DND-41 (cell line): Measurements from ENCODE around the gene RFC5.

ENCODE experiments used
- ATAC-seq: fragments of 200-7000 bp; cut with Tn5 transposase; 3 replicates; pipeline ENCODE4 v1.9.1; 2021; ENCODE audit warnings: low read depth; ENCODE audit not compliant: insufficient read depth
- DNase-seq: peaks from one replicate; pipeline ENCODE4 v3.0.0-alpha.2; 2020
- H2AFZ ChIP-seq: 2 replicates; pipeline ENCODE4 v1.6.0; 2012; ENCODE audit warnings: low read depth, low read length
- H3K27ac ChIP-seq: 2 replicates; pipeline ENCODE4 v1.5.1; 2012; ENCODE audit warnings: low read length, inconsistent platforms
- H3K27me3 ChIP-seq: fragments of 200-600 bp; sonication (generic); 2 replicates; pipeline ENCODE4 v1.6.0; 2012; ENCODE audit warnings: low read length, mild to moderate bottlenecking, inconsistent platforms; ENCODE audit not compliant: insufficient read depth, poor library complexity
- H3K36me3 ChIP-seq: 2 replicates; pipeline ENCODE4 v1.5.1; 2012; ENCODE audit warnings: low read length, inconsistent platforms; ENCODE audit not compliant: insufficient read depth
- H3K4me1 ChIP-seq: 2 replicates; pipeline ENCODE4 v1.5.1; 2012; ENCODE audit warnings: mild to moderate bottlenecking, low read length; ENCODE audit not compliant: insufficient read depth
- H3K4me2 ChIP-seq: 2 replicates; pipeline ENCODE4 v1.6.0; 2012; ENCODE audit warnings: mild to moderate bottlenecking, moderate library complexity, low read length, inconsistent platforms; ENCODE audit not compliant: insufficient read depth
- H3K4me3 ChIP-seq, 2 experiments: fragments of 200-600 bp in 1 of 2; shearing (Covaris generic) in 1 of 2; 2 replicates each; pipeline ENCODE4 v1.5.1; 2012 to 2016; ENCODE audit warnings: inconsistent platforms in 2 of 2, low read length in 2 of 2, mild to moderate bottlenecking in 2 of 2, low read depth in 1 of 2, moderate library complexity in 1 of 2
- H3K79me2 ChIP-seq: 2 replicates; pipeline ENCODE4 v1.6.0; 2012; ENCODE audit warnings: low read length, inconsistent platforms; ENCODE audit not compliant: insufficient read depth
- H3K9ac ChIP-seq: 2 replicates; pipeline ENCODE4 v1.6.0; 2012; ENCODE audit warnings: low read depth, mild to moderate bottlenecking, inconsistent platforms, low read length, moderate library complexity
- H3K9me3 ChIP-seq: 2 replicates; pipeline ENCODE4 v1.5.1; 2012; ENCODE audit warnings: low read length, moderate library complexity, mild to moderate bottlenecking, inconsistent platforms; ENCODE audit not compliant: insufficient read depth, severe bottlenecking
- H4K20me1 ChIP-seq: 2 replicates; pipeline ENCODE4 v1.6.0; 2012; ENCODE audit warnings: low read length; ENCODE audit not compliant: insufficient read depth
- EZH2 ChIP-seq: IDR thresholded peaks from 3 replicates; pipeline ENCODE4 v1.6.1; 2012; ENCODE audit warnings: borderline replicate concordance, low read depth, mild to moderate bottlenecking, moderate library complexity, low read length, inconsistent platforms; ENCODE audit not compliant: severe bottlenecking
- TF ChIP-seq, protein P1 (sequence below): IDR thresholded peaks from 2 replicates; pipeline ENCODE4 v1.5.1; 2012; ENCODE audit warnings: borderline replicate concordance, low read length, moderate library complexity, mild to moderate bottlenecking; ENCODE audit not compliant: poor library complexity, severe bottlenecking; ENCODE audit errors: extremely low read depth

The RFC5 gene

DNA sequence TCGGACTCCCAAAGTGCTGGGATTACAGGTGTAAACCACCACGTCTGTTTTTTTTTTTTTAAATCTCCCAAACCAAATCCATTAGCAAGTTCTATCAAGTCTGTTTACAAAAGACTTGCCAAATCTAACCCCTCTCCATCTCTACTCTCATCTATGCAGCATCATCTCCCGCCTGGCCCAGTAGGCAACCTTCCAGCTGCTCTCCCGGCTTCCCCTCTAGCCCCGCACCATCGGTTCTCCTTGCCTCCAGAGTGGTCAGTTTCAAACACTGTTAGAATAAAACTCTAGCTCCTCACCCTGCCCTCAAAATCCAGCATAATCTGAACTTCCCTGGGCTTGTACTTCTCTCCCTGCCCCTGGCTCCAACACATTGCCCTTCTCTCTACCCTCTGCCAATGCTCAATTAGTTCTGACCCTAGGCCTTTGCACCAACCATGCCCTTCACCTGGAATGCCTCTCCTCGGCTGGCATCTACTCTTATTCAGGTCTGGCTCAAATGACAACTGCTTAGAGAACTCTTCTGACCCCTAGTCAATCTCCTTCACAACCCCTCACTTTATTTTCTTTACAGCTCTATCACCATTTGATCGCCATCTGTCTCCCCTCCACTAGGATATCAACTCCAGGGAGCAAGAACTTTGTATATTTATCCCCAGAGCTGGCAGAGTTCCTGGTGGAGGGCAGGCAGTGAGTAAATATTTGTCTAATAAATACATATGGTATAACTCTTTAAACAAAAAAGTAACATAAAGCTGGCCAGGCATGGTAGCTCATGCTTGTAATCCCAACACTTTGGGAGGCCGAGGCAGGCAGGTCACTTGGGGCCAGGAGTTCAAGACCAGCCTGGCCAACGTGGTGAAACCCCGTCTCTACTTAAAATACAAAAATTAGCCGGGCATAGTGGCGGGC is 39.6 kb downstream of the RFC5 start:
- Histone ChIP-seq H2AFZ (no peak overlapping the region), H3K9ac (no peak overlapping the region), H3K4me1 (peaks cover 19% of the 10 kb centered on the region), H4K20me1 (no peaks in the 10 kb centered on the region), H3K36me3 (peaks cover 13% of the 10 kb centered on the region), H3K27me3 (no peaks in the 10 kb centered on the region), H3K4me3 (no peak overlapping the region), H3K27ac (no peak overlapping the region), H3K79me2 (0 out of 2 replicates have a peak, but pooled peaks cover 5% of the 10 kb centered on the region), H3K4me2 (no peak overlapping the region), H3K9me3 (no peaks in the 10 kb centered on the region)
- DNase-seq (no peak), ATAC-seq (no peak)
- TF ChIP-seq, protein P1, sequence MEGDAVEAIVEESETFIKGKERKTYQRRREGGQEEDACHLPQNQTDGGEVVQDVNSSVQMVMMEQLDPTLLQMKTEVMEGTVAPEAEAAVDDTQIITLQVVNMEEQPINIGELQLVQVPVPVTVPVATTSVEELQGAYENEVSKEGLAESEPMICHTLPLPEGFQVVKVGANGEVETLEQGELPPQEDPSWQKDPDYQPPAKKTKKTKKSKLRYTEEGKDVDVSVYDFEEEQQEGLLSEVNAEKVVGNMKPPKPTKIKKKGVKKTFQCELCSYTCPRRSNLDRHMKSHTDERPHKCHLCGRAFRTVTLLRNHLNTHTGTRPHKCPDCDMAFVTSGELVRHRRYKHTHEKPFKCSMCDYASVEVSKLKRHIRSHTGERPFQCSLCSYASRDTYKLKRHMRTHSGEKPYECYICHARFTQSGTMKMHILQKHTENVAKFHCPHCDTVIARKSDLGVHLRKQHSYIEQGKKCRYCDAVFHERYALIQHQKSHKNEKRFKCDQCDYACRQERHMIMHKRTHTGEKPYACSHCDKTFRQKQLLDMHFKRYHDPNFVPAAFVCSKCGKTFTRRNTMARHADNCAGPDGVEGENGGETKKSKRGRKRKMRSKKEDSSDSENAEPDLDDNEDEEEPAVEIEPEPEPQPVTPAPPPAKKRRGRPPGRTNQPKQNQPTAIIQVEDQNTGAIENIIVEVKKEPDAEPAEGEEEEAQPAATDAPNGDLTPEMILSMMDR, result no peak
- TF ChIP-seq EZH2, result no peak

DNA sequence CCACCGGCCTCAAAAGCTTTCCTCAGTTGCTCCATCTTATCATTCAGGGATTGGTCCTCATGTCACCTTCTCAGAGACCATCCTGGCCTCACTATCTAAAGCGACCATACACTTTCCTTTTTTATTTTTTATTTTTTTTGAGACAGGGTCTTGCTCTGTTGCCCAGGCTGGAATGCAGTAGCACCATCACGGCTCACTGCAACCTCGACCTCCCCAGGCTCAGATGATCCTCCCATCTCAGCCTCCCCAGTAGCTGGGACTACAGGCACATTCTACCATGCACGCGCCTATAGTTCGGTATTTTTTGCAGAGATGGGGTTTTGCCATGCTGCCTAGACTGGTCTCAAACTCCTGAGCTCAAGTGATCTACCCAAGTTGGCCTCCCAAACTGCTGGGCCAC is 41.7 kb downstream of the RFC5 start:
- ATAC-seq (no peak), DNase-seq (no peak)
- no peak overlapping the region for H3K27ac ChIP-seq
- TF ChIP-seq, protein P1, result no peak
- no peak for TF ChIP-seq EZH2
- no peak overlapping the region for H3K4me2 ChIP-seq
- H3K4me3 ChIP-seq, result no peak overlapping the region
- no peaks in the 10 kb centered on the region; the same call in 1 of the 2 replicates for H3K36me3 ChIP-seq
- H2AFZ ChIP-seq, result no peak overlapping the region
- H3K4me1 ChIP-seq, result peaks cover 33% of the 10 kb centered on the region
- no peaks in the 10 kb centered on the region for H3K9me3 ChIP-seq
- H3K79me2 ChIP-seq, result peaks cover 11% of the 10 kb centered on the region; the same call in 1 of the 2 replicates
- no peaks in the 10 kb centered on the region for H3K27me3 ChIP-seq
- H4K20me1 ChIP-seq, result no peaks in the 10 kb centered on the region
- H3K9ac ChIP-seq, result no peak overlapping the region

DNA sequence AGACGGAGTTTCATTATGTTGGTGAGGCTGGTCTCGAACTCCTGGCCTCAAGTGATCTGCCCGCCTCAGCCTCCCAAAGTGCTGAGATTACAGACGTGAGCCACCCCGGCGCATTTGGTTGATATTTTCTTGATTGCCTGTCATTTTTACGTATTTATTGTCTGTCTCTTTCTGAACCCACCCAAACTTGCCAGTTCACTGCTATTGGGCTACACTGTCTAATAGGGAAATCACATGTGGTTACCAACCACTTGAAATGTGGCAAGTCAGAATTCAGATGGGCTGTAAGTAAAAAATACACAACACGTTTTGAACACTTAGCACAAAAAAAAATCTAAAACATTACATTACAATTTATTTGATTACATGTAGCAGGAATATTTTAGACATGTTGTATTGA is 42.4 kb downstream of the RFC5 start:
- H3K9me3 ChIP-seq, result no peaks in the 10 kb centered on the region
- no peaks in the 10 kb centered on the region for H4K20me1 ChIP-seq
- peaks cover 39% of the 10 kb centered on the region for H3K4me1 ChIP-seq
- no peak overlapping the region for H3K4me3 ChIP-seq
- H3K27ac ChIP-seq, result no peak overlapping the region
- no peak overlapping the region for H2AFZ ChIP-seq
- no peaks in the 10 kb centered on the region for H3K27me3 ChIP-seq
- DNase-seq, result no peak
- H3K36me3 ChIP-seq, result no peaks in the 10 kb centered on the region; the same call in 1 of the 2 replicates
- H3K4me2 ChIP-seq, result peak overlapping the region; percentile 80; the same call in 1 of the 2 replicates
- H3K9ac ChIP-seq, result no peak overlapping the region
- H3K79me2 ChIP-seq, result peaks cover 11% of the 10 kb centered on the region; the same call in 1 of the 2 replicates
- no peak for TF ChIP-seq EZH2
- TF ChIP-seq, protein P1, result no peak
- ATAC-seq, result no peak
